ENCODE data around the gene TM9SF1.

The TM9SF1 gene

GRCh38 chr14:24195186-24196070 is at the start of gene TM9SF1:
Gene TM9SF1 (minus strand): TSS chr14:24195441. CDS start chr14:24195019, 422 bp downstream.
- DNase-seq (ENCODE audit: low spot score), result peak; percentile 90

GRCh38 chr14:24243336-24243836 is 48.1 kb upstream of the TM9SF1 start:
- no peak for DNase-seq (ENCODE audit: low spot score)

GRCh38 chr14:24241829-24242443 is 46.7 kb upstream of the TM9SF1 start:
- DNase-seq (ENCODE audit: low spot score), result peak; percentile 98

GRCh38 chr14:24240110-24240918 is 45.1 kb upstream of the TM9SF1 start:
- DNase-seq (ENCODE audit: low spot score), result no peak

GRCh38 chr14:24238527-24239037 is 43.3 kb upstream of the TM9SF1 start:
- DNase-seq (ENCODE audit: low spot score), result no peak

- DNase-seq (ENCODE audit: low spot score), result no peak
These were observed 42.9 kb upstream of the TM9SF1 start for GRCh38 chr14:24238123-24238522.

- DNase-seq (ENCODE audit: low spot score), result no peak
These were observed 42.3 kb upstream of the TM9SF1 start for GRCh38 chr14:24237463-24237955.

GRCh38 chr14:24236689-24237462 is 41.6 kb upstream of the TM9SF1 start:
- DNase-seq (ENCODE audit: low spot score), result no peak

- no peak for DNase-seq (ENCODE audit: low spot score)
These were observed 40.8 kb upstream of the TM9SF1 start for GRCh38 chr14:24235804-24236688.

- DNase-seq (ENCODE audit: low spot score), result no peak
These were observed 39.1 kb upstream of the TM9SF1 start for GRCh38 chr14:24234095-24235005.

- DNase-seq (ENCODE audit: low spot score), result no peak
These were observed 38.3 kb upstream of the TM9SF1 start for GRCh38 chr14:24233538-24233866.

- DNase-seq (ENCODE audit: low spot score), result peak; percentile 61
These were observed 37.6 kb upstream of the TM9SF1 start, which contains the start of gene GMPR2 for GRCh38 chr14:24232645-24233537. Gene GMPR2 (plus strand): TSS chr14:24232929. CDS start chr14:24233254, 325 bp downstream.

GRCh38 chr14:24232121-24232644 is 36.9 kb upstream of the TM9SF1 start, which contains the start of gene NEDD8:
Gene NEDD8 (minus strand): TSS chr14:24232367. CDS start chr14:24232267, 100 bp downstream.
- DNase-seq (ENCODE audit: low spot score), result peak; percentile 94

- DNase-seq (ENCODE audit: low spot score), result no peak
These were observed 36.3 kb upstream of the TM9SF1 start for GRCh38 chr14:24231263-24232120.

GRCh38 chr14:24228902-24229301 is 33.7 kb upstream of the TM9SF1 start:
- DNase-seq (ENCODE audit: low spot score), result no peak

GRCh38 chr14:24226473-24226872 is 31.2 kb upstream of the TM9SF1 start:
- DNase-seq (ENCODE audit: low spot score), result no peak
